Naive thymus-derived CD8-positive, alpha-beta T cell (primary cell): ENCODE data around the gene NXN. TPM values are rescaled to one million over a fixed set of nuclear protein-coding genes. Genes with fewer than 3 reads are reported as not detected.
A peak's percentile ranks its signal among the peaks of the same experiment; 100 is the strongest.
"Not testable (repeated sequence)": the region's sequence is repeated elsewhere in the genome, so short reads cannot be mapped to it uniquely, and the experiment has no call there.

ENCODE experiments used
- ATAC-seq, 2 donors: fragments of 150-1000 bp; cut with Tn5 transposase in 1 of 2; sonication (Bioruptor Pico), chemical (Tn5 transposase) in 1 of 2; 1 replicate in 1 of 2; 2 replicates in 1 of 2; pipeline ENCODE4 v1.10.0; 2021; ENCODE audit warnings: mild to moderate bottlenecking in 2 of 2, moderate library complexity in 2 of 2
- POLR2A ChIA-PET: fragments of 350-600 bp; sonication (Branson Sonifier 250); formaldehyde crosslinking; loops from one replicate; lab custom pipeline; 2021; ENCODE audit warnings: antibody characterized with exemption; lab: Charles Lee
- DNase-seq, 10 donors: peaks; one replicate each; pipeline versions ENCODE4 v3.0.0 to v3.0.0-alpha.2; 2020 to 2022
- H3K27ac Mint-ChIP-seq, 10 donors: one replicate each; pipeline ENCODE4 v1.8.0; 2020 to 2022; ENCODE audit warnings: mild to moderate bottlenecking in 10 of 10, mixed read lengths in 10 of 10, moderate library complexity in 4 of 10, inconsistent platforms in 1 of 10
- H3K27me3 Mint-ChIP-seq, 5 donors: one replicate each; pipeline ENCODE4 v1.8.0; 2021 to 2022; ENCODE audit warnings: mixed read lengths in 5 of 5
- H3K36me3 Mint-ChIP-seq, 3 donors: one replicate each; pipeline ENCODE4 v1.8.0; 2020 to 2022; ENCODE audit warnings: mixed read lengths in 3 of 3, mild to moderate bottlenecking in 2 of 3, inconsistent platforms in 1 of 3
- H3K4me1 Mint-ChIP-seq, 4 donors: one replicate each; pipeline ENCODE4 v1.8.0; 2021 to 2022; ENCODE audit warnings: mixed read lengths in 4 of 4
- H3K4me3 Mint-ChIP-seq, 10 donors: one replicate each; pipeline ENCODE4 v1.8.0; 2020 to 2022; ENCODE audit warnings: mild to moderate bottlenecking in 10 of 10, mixed read lengths in 10 of 10, moderate library complexity in 6 of 10, inconsistent platforms in 1 of 10
- H3K9me3 Mint-ChIP-seq, 9 donors: one replicate each; pipeline ENCODE4 v1.8.0; 2020 to 2022; ENCODE audit warnings: mixed read lengths in 9 of 9, mild to moderate bottlenecking in 3 of 9, inconsistent platforms in 1 of 9, moderate library complexity in 1 of 9
- polyA plus RNA-seq, 3 donors: library from polyadenylated mRNA; unstranded; fragments of 300-500 nt; fragmentation: Illumina TruSeq; gene quantifications; one replicate each; pipeline ENCODE4 v1.2.3, GENCODE V29; 2021
- total RNA-seq, 8 experiments: library from RNA in 2 of 8; stranded (reverse) in 2 of 8; gene quantifications; one replicate each; pipeline ENCODE4 v1.2.3 and lab custom pipeline; 2021 to 2026

The NXN gene
- total and polyA plus RNA-seq, 5 experiments from 2014 or later: 0.06 to 0.85 (median 0.49) TPM

GRCh38 chr17:805886-806285 is 173.7 kb downstream of the NXN start:
- ATAC-seq, DNase-seq: not testable (repeated sequence)

GRCh38 chr17:804541-805435 is 174.8 kb downstream of the NXN start:
- Mint-ChIP-seq H3K27me3 (peaks cover 0 to 10% (median 1%) of the 10 kb centered on the region in 5 donors), H3K9me3 (no peaks in the 10 kb centered on the region), H3K4me3 (no peak overlapping the region), H3K4me1 (peaks cover 0 to 2% (median 0%) of the 10 kb centered on the region in 4 donors), H3K27ac (no peak overlapping the region), H3K36me3 (no peaks in the 10 kb centered on the region)
- POLR2A ChIA-PET: no interaction called here
- no peak for DNase-seq
- no peak for ATAC-seq

More at GRCh38 chr17:805886-806285, 173.7 kb downstream of the NXN start:
- H3K4me1 Mint-ChIP-seq, H3K4me3 Mint-ChIP-seq, H3K36me3 Mint-ChIP-seq, H3K27ac Mint-ChIP-seq, H3K9me3 Mint-ChIP-seq, POLR2A ChIA-PET: not testable (repeated sequence)
- peaks cover 0 to 11% (median 1%) of the 10 kb centered on the region in 5 donors for H3K27me3 Mint-ChIP-seq

- no peaks in the 10 kb centered on the region for H3K9me3 Mint-ChIP-seq
Observed at GRCh38 chr17:802901-803881, 176.4 kb downstream of the NXN start.

GRCh38 chr17:802481-802880 is 177.1 kb downstream of the NXN start:
- H3K27me3 Mint-ChIP-seq: no peaks in the 10 kb centered on the region
- DNase-seq: no peak
- no peak overlapping the region for H3K4me3 Mint-ChIP-seq
- H3K27ac Mint-ChIP-seq: no peak overlapping the region
- H3K36me3 Mint-ChIP-seq: no peaks in the 10 kb centered on the region
- H3K9me3 Mint-ChIP-seq: no peaks in the 10 kb centered on the region
- ATAC-seq: no peak
- H3K4me1 Mint-ChIP-seq: no peaks in the 10 kb centered on the region
- POLR2A ChIA-PET: no interaction called here

More at GRCh38 chr17:802901-803881, 176.4 kb downstream of the NXN start:
- H3K27ac Mint-ChIP-seq: no peak overlapping the region
- H3K27me3 Mint-ChIP-seq: no peaks in the 10 kb centered on the region
- POLR2A ChIA-PET: interaction anchor here (0.7 kb wide), 1 partner anchor 9 kb away, joined by 6 read pairs; no protein-coding TSS in a partner anchor
- DNase-seq (no peak), ATAC-seq (no peak)
- H3K4me3 Mint-ChIP-seq: no peak overlapping the region
- no peaks in the 10 kb centered on the region for H3K36me3 Mint-ChIP-seq
- H3K4me1 Mint-ChIP-seq: no peaks in the 10 kb centered on the region

GRCh38 chr17:801660-802059 is 177.9 kb downstream of the NXN start:
- no peak overlapping the region for H3K27ac Mint-ChIP-seq
- H3K4me1 Mint-ChIP-seq: no peaks in the 10 kb centered on the region
- POLR2A ChIA-PET: no interaction called here
- no peak overlapping the region for H3K4me3 Mint-ChIP-seq
- H3K27me3 Mint-ChIP-seq: no peaks in the 10 kb centered on the region
- no peaks in the 10 kb centered on the region for H3K36me3 Mint-ChIP-seq
- H3K9me3 Mint-ChIP-seq: no peaks in the 10 kb centered on the region
- ATAC-seq (no peak), DNase-seq (no peak)

- peak overlapping the region in 1 of 10 donors; percentile 33 for H3K27ac Mint-ChIP-seq
- POLR2A ChIA-PET: interaction anchor here (0.7 kb wide), 1 partner anchor 177 kb away, joined by 3 read pairs; no protein-coding TSS in a partner anchor
- H3K27me3 Mint-ChIP-seq: no peaks in the 10 kb centered on the region
- H3K9me3 Mint-ChIP-seq: no peaks in the 10 kb centered on the region
- H3K36me3 Mint-ChIP-seq: no peaks in the 10 kb centered on the region
- DNase-seq (no peak), ATAC-seq (no peak)
- peaks cover 0 to 2% (median 0%) of the 10 kb centered on the region in 4 donors for H3K4me1 Mint-ChIP-seq
- no peak overlapping the region for H3K4me3 Mint-ChIP-seq
Observed at GRCh38 chr17:800446-801242, 178.9 kb downstream of the NXN start.

GRCh38 chr17:799261-799660 is 180.3 kb downstream of the NXN start:
- Mint-ChIP-seq H3K4me1 (peaks cover 5 to 10% (median 7%) of the 10 kb centered on the region in 4 donors), H3K4me3 (no peak overlapping the region), H3K9me3 (no peaks in the 10 kb centered on the region), H3K36me3 (no peaks in the 10 kb centered on the region), H3K27ac (no peak overlapping the region), H3K27me3 (no peaks in the 10 kb centered on the region)
- DNase-seq (no peak), ATAC-seq (no peak)
- POLR2A ChIA-PET: no interaction called here

GRCh38 chr17:798246-798645 is 181.3 kb downstream of the NXN start:
- POLR2A ChIA-PET: interaction anchor here (0.7 kb wide), 1 partner anchor 175 kb away, joined by 6 read pairs; no protein-coding TSS in a partner anchor
- DNase-seq (no peak), ATAC-seq (no peak)
- no peak overlapping the region for H3K4me3 Mint-ChIP-seq
- H3K9me3 Mint-ChIP-seq: no peaks in the 10 kb centered on the region
- H3K36me3 Mint-ChIP-seq: no peaks in the 10 kb centered on the region
- no peaks in the 10 kb centered on the region for H3K27me3 Mint-ChIP-seq
- peaks cover 5 to 10% (median 7%) of the 10 kb centered on the region in 4 donors for H3K4me1 Mint-ChIP-seq
- H3K27ac Mint-ChIP-seq: no peak overlapping the region

- Mint-ChIP-seq H3K4me1 (peaks cover 5 to 10% (median 7%) of the 10 kb centered on the region in 4 donors), H3K36me3 (peaks cover 0 to 5% (median 4%) of the 10 kb centered on the region in 3 donors), H3K27me3 (no peaks in the 10 kb centered on the region), H3K9me3 (no peaks in the 10 kb centered on the region), H3K27ac (peak overlapping the region in 1 of 10 donors; percentile 35), H3K4me3 (no peak overlapping the region)
- DNase-seq (no peak), ATAC-seq (peak in 1 of 2 donors; percentile 10)
- POLR2A ChIA-PET: interaction anchor here (0.6 to 0.7 kb wide), 2 partner anchors 175 to 202 kb away, joined by 4 to 6 read pairs; no protein-coding TSS in a partner anchor
Observed at GRCh38 chr17:797236-797840, 182.2 kb downstream of the NXN start.

GRCh38 chr17:796609-797008 is 183.0 kb downstream of the NXN start:
- ATAC-seq (no peak), DNase-seq (no peak)
- Mint-ChIP-seq H3K27ac (no peak overlapping the region), H3K36me3 (peaks cover 0 to 11% (median 5%) of the 10 kb centered on the region in 3 donors), H3K27me3 (no peaks in the 10 kb centered on the region), H3K4me1 (peaks cover 5 to 10% (median 7%) of the 10 kb centered on the region in 4 donors), H3K4me3 (no peak overlapping the region), H3K9me3 (no peaks in the 10 kb centered on the region)
- POLR2A ChIA-PET: interaction anchor here (0.6 to 1.2 kb wide), 3 partner anchors 184 to 202 kb away, joined by 4 to 9 read pairs (median 4); partner anchors contain the start of genes NXN and TIMM22

GRCh38 chr17:795721-796120 is 183.9 kb downstream of the NXN start:
- Mint-ChIP-seq H3K4me3 (no peak overlapping the region), H3K27ac (peak overlapping the region in 2 of 10 donors; percentile 11 to 13), H3K9me3 (no peaks in the 10 kb centered on the region), H3K36me3 (peaks cover 0 to 20% (median 6%) of the 10 kb centered on the region in 3 donors), H3K4me1 (peaks cover 5 to 10% (median 8%) of the 10 kb centered on the region in 4 donors), H3K27me3 (no peaks in the 10 kb centered on the region)
- POLR2A ChIA-PET: interaction anchor here (1.0 to 1.2 kb wide), 2 partner anchors 185 to 201 kb away, joined by 4 to 9 read pairs; partner anchors contain the start of genes NXN and TIMM22
- no peak for DNase-seq
- ATAC-seq: no peak
